ENCODE data around the gene CDKN2B.

- TF ChIP-seq CTCF (IDR thresholded peaks at IDR 0.05) (0 out of 2 replicates have a peak, but pooled peaks have one; percentile 3), GABPA (IDR thresholded peaks at IDR 0.05; ENCODE audit: low read depth) (no peak), TAF1 (IDR thresholded peaks at IDR 0.05; ENCODE audit: borderline replicate concordance, low read depth, low read length) (no peak), POLR2AphosphoS5 (IDR thresholded peaks at IDR 0.05; ENCODE audit: low read depth, low read length) (no peak), USF1 (IDR thresholded peaks at IDR 0.05; ENCODE audit: borderline replicate concordance, low read depth) (no peak), IRF3 (IDR thresholded peaks at IDR 0.05; ENCODE audit: low read depth, low read length) (no peak), EP300 (IDR thresholded peaks at IDR 0.05; ENCODE audit: borderline replicate concordance in 1 of 2, low read depth in 1 of 2, low read length in 1 of 2) (no peak), RCOR1 (IDR thresholded peaks at IDR 0.05; ENCODE audit: low read length) (no peak), RAD21 (IDR thresholded peaks at IDR 0.05; ENCODE audit: low read length) (no peak), EZH2phosphoT487 (IDR thresholded peaks at IDR 0.05; ENCODE audit: borderline replicate concordance, low read depth) (no peak)
Observed at GRCh38 chr9:21995006-21995665, 14.0 kb downstream of the CDKN2B start.

Measured in SK-N-SH (cell line).